Gastrocnemius medialis (tissue), 4 donors: ENCODE data around the gene HNRNPA1. TPM values are rescaled to one million over a fixed set of nuclear protein-coding genes. Genes with fewer than 3 reads are reported as not detected.
A peak's percentile ranks its signal among the peaks of the same experiment; 100 is the strongest.

ENCODE experiments used
- ATAC-seq, 2 donors: fragments of 150-250 bp; one replicate each; pipeline ENCODE4 v1.9.1; 2016
- DNase-seq, 2 donors: peaks; one replicate each; pipeline ENCODE4 v3.0.0-alpha.2; 2019
- H3K27ac ChIP-seq, 4 donors: fragments of 200-600 bp; sonication (generic); 1 replicate in 1 of 4; 2 replicates in 3 of 4; pipeline ENCODE4 v1.5.1; 2016 to 2018; ENCODE audit warnings: mild to moderate bottlenecking in 2 of 4, moderate library complexity in 1 of 4
- H3K27me3 ChIP-seq, 3 donors: fragments of 200-600 bp; sonication (generic) in 2 of 3; 1 replicate in 1 of 3; 2 replicates in 2 of 3; pipeline versions ENCODE4 v1.5.1 to v1.6.0; 2016 to 2019; ENCODE audit warnings: mild to moderate bottlenecking in 1 of 3, moderate library complexity in 1 of 3
- H3K36me3 ChIP-seq, 2 donors: fragments of 200-600 bp; sonication (generic) in 1 of 2; one replicate each; pipeline ENCODE4 v1.5.1; 2017 to 2018
- H3K4me1 ChIP-seq, 2 donors: fragments of 200-600 bp; sonication (generic) in 1 of 2; one replicate each; pipeline ENCODE4 v1.5.1; 2016 to 2017; ENCODE audit warnings: mild to moderate bottlenecking in 2 of 2
- H3K4me3 ChIP-seq, 4 donors: fragments of 200-600 bp; sonication (generic) in 3 of 4; 1 replicate in 1 of 4; 2 replicates in 3 of 4; pipeline ENCODE4 v1.5.1; 2016 to 2019; ENCODE audit warnings: mild to moderate bottlenecking in 2 of 4
- H3K9me3 ChIP-seq, 3 donors: fragments of 200-600 bp; sonication (generic) in 2 of 3; 1 replicate in 1 of 3; 2 replicates in 2 of 3; pipeline ENCODE4 v1.5.1; 2016 to 2019
- CTCF ChIP-seq, 5 experiments: fragments of 450-650 bp in 3 of 5; fragments of 200-600 bp in 2 of 5; sonication (generic) in 2 of 5; IDR thresholded peaks in 4 of 5; conservative IDR thresholded peaks in 1 of 5; 1 replicate in 4 of 5; 2 replicates in 1 of 5; pipeline ENCODE4 v1.5.1; 2016 to 2019; ENCODE audit warnings: antibody characterized with exemption in 5 of 5, mild to moderate bottlenecking in 3 of 5, moderate library complexity in 3 of 5
- POLR2A ChIP-seq, 2 donors: fragments of 450-650 bp; IDR thresholded peaks; one replicate each; pipeline ENCODE4 v1.6.1; 2017; ENCODE audit warnings: antibody characterized with exemption in 2 of 2, mild to moderate bottlenecking in 2 of 2, moderate library complexity in 2 of 2
- in situ Hi-C, 4 donors: fragments of 200-750 bp; cut with MboI; loops; one replicate each; pipeline versions ENCODE4 v1.15.0 to v1.8.0; 2017; ENCODE audit warnings: low sequenced_read_pairs in 4 of 4
- intact Hi-C: fragments of 100-400 bp; cut with DNase I; formaldehyde crosslinking; loops from one replicate; pipeline ENCODE4 v1.15.1; 2023; ENCODE audit warnings: low total_unique reads
- total RNA-seq, 4 donors: library from RNA; depleted of rRNA; stranded (reverse); fragments of >200 nt; gene quantifications; one replicate each; pipeline versions ENCODE4 v1.1.0 to v1.2.3, GENCODE V29; 2016

The HNRNPA1 gene
- total RNA-seq, 4 donors from 2014 or later, result 146 to 412 (median 186) TPM

- intact Hi-C loops, result no loop called here
- in situ Hi-C loops, result no loop called here
- H3K36me3 ChIP-seq, result peaks cover 0 to 33% of the 10 kb centered on the region in 2 donors
Observed at GRCh38 chr12:54240129-54240528, 40.4 kb upstream of the HNRNPA1 start.

GRCh38 chr12:54240971-54241588, 39.4 kb upstream of the HNRNPA1 start:
- TF ChIP-seq POLR2A (IDR thresholded peaks at IDR 0.05) (no peak), CTCF (IDR thresholded peaks at IDR 0.05 in 4 of 5, conservative IDR thresholded peaks at IDR 0.05 in 1 of 5) (no peak)
- Histone ChIP-seq H3K9me3 (no peaks in the 10 kb centered on the region), H3K27me3 (no peaks in the 10 kb centered on the region), H3K36me3 (peaks cover 0 to 38% of the 10 kb centered on the region in 2 donors), H3K4me3 (no peak overlapping the region), H3K27ac (no peak overlapping the region), H3K4me1 (peaks cover 2 to 10% of the 10 kb centered on the region in 2 donors)
- no peak for DNase-seq
- intact Hi-C loops, result no loop called here
- in situ Hi-C loops, result no loop called here
- no peak for ATAC-seq

More at GRCh38 chr12:54240129-54240528, 40.4 kb upstream of the HNRNPA1 start:
- H3K4me1 ChIP-seq, result peaks cover 0 to 8% of the 10 kb centered on the region in 2 donors
- no peak overlapping the region for H3K4me3 ChIP-seq
- TF ChIP-seq POLR2A (IDR thresholded peaks at IDR 0.05), result no peak
- TF ChIP-seq CTCF (IDR thresholded peaks at IDR 0.05 in 4 of 5, conservative IDR thresholded peaks at IDR 0.05 in 1 of 5), result no peak
- H3K9me3 ChIP-seq, result no peaks in the 10 kb centered on the region
- ATAC-seq (no peak), DNase-seq (no peak)
- H3K27ac ChIP-seq, result no peak overlapping the region
- H3K27me3 ChIP-seq, result no peaks in the 10 kb centered on the region

- Histone ChIP-seq H3K36me3 (peaks cover 0 to 56% of the 10 kb centered on the region in 2 donors), H3K27ac (peak overlapping the region; percentile 40 to 71 (median 64)), H3K27me3 (no peaks in the 10 kb centered on the region), H3K4me1 (peaks cover 16 to 20% of the 10 kb centered on the region in 2 donors), H3K9me3 (no peaks in the 10 kb centered on the region), H3K4me3 (no peak overlapping the region)
- intact Hi-C loops, result no loop called here
- in situ Hi-C loops, result no loop called here
- ATAC-seq (peak; percentile 35 to 66), DNase-seq (no peak)
- TF ChIP-seq CTCF (IDR thresholded peaks at IDR 0.05 in 4 of 5, conservative IDR thresholded peaks at IDR 0.05 in 1 of 5), result no peak
- TF ChIP-seq POLR2A (IDR thresholded peaks at IDR 0.05), result no peak
Observed at GRCh38 chr12:54246011-54246641, 34.4 kb upstream of the HNRNPA1 start.

- peaks cover 16 to 20% of the 10 kb centered on the region in 2 donors for H3K4me1 ChIP-seq
- DNase-seq (no peak), ATAC-seq (no peak)
- in situ Hi-C loops (no loop called here), intact Hi-C loops (no loop called here)
- H3K4me3 ChIP-seq, result no peak overlapping the region
- no peaks in the 10 kb centered on the region for H3K27me3 ChIP-seq
- no peaks in the 10 kb centered on the region for H3K9me3 ChIP-seq
- peaks cover 0 to 28% of the 10 kb centered on the region in 2 donors for H3K36me3 ChIP-seq
- TF ChIP-seq POLR2A (IDR thresholded peaks at IDR 0.05) (no peak), CTCF (IDR thresholded peaks at IDR 0.05 in 4 of 5, conservative IDR thresholded peaks at IDR 0.05 in 1 of 5) (no peak)
- peak overlapping the region in 1 of 4 donors; percentile 59 for H3K27ac ChIP-seq
Observed at GRCh38 chr12:54249489-54249888, 31.0 kb upstream of the HNRNPA1 start.
